ENCODE data around the gene TTLL5.

The TTLL5 gene

DNA sequence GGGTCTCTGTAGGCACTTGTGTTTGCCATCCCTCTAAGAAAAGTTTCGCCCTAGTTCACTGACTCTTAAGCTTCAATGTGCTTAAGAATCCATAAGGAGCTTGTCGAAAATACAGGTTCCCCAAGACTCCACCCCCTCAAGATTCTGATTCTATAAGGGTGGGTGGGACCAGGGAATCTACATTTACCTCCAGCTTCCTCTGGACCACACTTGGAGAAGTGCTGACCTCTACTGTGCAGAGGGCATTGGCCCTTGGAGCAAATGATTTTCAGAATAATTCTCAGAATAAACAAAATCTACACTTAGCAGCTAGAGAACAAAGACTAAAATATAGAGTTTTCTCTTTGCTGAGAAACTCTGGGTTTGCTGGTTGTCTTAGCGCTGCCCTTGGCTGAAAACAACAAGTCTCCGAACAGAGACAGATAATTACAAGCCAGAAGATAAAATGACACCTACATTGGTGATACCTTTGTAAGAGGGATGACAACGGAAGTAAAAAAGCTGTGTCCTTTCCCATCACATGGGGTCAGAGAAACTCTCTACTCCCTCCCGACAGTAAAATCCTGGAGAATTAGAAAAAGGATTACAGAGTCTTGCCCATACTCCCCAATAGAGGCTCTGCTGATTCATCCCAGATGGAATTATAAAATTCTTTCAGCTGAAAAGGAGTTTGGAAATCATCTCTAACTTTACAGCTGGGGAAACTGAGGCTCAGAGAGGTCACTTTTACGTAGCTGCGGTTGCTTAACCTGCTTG lies 316.0 kb downstream of the TTLL5 start:
- DNase-seq = no peak

DNA sequence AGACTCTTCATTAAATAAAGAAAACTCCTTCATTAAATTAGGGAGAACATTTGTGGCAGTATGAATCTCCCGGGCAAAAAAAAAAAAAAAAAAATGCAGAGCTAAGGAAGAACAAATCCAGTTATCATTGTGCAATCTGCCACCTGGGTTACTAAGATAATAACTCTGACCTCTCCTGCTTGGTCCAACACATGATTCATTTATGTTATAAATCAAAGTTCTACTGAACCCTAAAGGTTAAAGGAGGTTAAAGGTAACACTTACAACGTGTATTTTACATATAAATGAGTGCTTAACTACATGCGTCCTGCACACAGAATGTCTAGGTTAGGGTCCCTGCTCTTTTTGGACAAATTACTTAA lies 316.5 kb downstream of the TTLL5 start:
- no peak for DNase-seq

DNA sequence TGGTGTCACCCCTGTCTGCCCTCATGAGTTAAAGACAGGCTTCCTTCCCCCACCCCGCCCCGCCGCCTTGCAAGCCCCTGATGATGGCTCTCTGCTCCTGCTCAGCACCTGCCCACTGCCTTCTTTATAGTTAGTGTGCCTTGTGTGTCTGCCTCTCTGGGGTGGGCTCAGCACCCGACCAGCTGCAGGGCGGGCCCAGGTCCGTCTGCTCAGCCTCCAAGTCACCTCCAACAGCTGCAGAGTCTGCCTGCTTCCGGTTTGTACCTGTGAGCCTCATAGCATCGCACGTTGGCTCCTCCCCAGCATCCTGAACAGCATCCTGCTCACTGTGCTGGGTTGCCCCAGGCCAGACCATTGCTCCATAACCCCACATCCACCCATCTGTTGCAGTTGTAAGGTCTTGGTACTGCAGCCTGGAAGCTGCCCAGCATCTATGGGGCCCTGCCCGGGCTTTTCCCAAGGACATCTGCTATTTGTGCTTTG lies 317.2 kb downstream of the TTLL5 start:
- DNase-seq = peak; percentile 31

DNA sequence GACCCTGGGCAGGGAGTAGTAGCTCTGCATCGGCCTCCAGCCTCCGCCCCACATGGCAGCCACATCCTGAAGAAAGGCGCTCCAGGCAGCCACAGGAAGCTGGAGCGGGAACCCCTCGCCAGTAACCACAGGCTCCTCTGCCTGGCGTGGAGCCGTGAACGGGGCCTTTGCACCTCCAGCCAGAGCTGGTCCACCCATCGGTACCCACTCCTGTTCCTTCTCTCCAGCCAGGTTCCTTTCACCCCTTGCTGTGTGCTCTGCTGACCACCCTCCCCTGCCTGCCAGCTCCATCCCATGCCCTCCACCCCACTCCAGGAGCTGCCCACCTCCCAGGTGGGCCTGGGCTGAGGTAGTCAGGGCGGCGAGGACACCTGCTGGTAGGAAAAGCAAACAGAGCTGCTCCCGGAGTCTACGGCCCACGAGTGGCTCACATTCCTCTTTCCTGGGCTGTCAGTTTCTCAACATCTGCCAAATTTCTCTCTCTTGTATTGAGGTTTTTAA lies 318.1 kb downstream of the TTLL5 start:
- DNase-seq = peak; percentile 25

DNA sequence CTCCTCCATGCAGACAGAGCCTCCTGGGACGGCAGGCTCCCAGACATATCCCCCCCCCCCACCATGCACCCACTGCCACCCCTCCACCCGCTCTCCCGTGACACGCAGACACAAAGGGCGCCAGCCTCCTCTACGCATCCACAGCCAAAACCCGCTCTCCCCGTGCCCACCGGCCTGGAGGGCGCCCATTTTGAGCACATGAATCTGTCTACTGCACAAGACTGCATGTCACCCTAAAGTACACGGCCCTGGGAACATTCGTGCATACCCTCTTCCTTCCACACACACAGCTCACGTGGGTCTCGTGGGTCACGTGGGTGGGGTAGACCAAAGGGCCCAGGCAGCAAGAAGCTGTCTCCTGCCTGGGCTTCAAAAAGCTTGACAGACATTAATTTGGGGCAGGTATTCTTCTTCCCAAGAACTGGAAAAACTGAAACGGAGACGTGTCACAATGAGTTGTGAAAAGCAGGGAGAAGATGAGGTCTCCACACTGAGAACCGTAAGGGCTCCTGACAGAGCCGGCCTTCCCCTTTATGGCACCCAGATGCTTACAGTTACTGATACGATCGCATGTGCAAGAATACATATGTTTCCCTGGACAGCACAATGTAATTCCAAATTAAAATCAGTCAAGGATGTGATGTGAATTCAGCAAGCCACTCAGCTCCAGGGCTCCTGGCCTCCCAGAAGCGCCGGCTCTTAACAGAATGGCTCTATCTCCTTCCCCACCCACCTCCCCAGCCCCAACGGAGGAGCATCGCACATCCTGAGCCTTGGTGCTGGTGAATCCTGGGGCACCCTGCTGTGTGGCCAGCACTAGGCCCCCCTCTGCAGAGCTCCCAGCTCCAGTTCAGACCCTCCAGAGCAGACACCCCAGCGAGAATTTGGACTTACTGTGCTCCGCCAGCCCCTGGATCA lies 318.9 kb downstream of the TTLL5 start:
- DNase-seq = no peak

DNA sequence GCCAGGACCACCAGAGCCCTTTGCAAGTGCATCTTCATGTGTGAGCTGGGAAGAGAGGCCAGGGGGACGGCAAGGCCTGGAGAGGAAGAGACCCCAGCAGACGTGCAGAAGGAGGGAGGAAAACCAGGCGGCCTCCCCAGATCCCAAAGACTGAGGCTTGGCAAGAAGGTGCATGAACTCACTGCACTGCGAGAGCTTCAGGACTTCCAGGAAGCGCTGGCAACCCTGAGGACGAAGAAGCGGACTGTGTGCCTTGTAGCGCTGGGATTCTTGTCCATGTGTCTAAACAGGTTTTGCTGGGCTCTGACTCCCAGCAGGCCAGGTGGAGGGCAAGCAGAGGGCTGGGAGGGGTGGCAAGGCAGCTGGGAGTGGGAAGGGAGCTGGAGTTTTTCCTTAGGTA lies 319.8 kb downstream of the TTLL5 start:
- no peak for DNase-seq

DNA sequence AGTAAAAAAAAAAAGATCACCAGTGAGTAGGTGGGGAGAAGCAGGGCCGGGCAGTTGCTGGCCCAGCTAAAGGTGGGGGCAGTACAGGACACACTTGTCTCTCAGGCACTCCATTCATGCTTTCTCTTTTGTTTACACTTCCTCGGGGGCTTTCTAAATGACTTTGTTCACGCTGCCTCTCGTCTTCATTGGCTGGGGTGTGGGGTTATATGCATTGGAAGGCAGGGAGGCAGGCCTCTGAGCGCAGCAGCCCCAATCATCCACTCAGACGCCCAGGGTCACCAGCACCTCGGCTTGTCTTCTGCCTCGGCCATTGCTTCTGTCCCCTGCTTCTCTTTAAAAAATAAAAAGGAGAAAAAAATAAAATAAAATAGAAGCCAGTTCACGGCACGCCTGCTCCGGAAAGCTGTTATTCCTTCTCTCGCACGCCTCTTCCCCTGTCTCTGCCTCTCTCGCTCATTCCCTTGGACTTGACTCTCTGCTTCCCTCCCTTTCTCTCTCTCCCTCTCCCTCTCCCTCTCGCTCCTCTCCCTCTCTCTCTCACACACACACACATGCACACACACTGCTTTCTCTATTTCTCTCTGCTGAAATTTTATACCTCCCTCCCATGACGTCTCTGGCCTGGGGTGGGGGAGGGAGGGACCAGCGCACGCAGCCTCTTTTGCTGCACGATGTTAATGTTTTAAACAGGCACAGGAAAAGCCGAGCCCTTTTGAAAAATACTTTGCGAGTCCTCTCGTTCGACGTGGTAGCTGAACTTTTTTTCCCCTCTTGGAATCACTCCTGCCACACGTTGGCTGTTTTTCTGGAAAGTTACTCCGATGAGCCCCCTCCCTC lies 320.6 kb downstream of the TTLL5 start, which contains the start of gene TGFB3:
Gene TGFB3 (minus strand): TSS at position 570 of the 840 bp plus-strand sequence. CDS start 1,102 bp downstream, outside the sequence.
- peak; percentile 76 for DNase-seq

DNA sequence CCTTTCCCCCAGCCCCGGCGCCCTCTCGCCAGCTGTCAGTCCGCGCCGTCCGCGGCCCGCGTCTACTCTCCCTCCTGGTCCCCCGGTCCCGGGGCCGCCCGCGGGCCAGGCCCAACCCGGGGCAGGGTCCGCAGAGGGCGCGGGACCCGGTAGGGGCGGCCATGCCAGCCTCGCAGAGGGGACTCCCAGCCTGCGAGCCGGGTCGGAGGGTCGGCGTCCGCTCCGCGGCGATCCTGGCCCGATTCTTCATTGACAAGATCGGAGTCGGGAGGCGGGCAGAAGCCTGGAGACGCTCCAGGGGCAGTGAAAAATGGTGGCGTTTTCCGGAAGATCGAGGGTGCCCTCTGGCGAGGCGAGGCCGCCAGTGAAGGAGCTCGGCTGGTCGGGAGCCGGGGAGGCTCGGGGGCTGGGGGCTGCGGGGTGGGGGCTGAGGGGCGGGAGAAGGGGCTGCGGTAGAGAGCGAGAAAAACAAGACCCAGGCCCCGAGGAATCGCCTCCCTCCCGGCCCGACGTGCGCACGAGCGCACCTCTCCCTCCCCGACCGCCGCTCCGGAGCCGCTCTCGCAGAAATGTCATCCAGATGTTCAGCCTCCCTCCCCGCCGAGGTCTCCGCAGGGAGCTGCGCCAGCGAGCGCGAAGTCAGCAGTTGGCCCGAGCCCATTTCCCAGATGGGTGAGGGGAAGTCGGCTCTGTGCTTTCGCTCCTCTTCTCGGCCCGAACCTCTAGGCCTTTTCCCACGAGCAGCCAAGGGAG lies 321.4 kb downstream of the TTLL5 start:
- peak; percentile 82 for DNase-seq

DNA sequence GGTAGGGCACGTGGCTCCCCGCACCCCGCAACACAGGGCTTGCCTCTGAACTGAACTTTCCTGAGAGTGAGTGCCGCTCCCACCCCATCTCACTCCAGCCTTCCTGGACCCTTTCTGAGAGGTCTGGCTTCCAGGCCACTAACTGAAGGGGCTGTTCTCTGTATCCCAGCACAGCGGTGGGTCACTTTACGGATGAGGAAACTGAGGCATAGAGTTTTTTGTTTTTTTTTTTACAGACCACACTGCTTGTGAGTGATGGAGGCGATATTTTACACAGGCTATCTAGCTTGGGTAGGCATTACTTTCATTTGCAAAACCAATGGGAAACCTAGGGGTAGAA lies 321.9 kb downstream of the TTLL5 start:
- no peak for DNase-seq

DNA sequence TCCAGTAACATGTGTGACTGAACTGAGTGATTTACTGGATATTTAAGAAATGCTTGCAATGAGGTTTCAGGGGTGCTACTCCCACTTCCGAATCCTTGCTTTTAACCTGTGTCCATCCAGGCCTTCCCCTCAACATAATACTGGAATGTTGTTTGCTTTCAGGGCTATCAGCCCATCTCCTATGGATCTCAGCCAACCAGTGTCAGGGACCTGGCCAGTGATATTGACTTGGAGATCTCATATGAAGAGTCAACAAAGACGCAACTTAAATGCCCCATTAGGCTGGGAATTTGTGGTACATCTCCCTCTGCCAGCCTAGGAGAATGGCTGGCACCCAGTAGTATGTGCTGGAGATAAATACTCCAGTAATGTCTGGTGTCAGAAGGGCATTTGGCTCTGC lies 323.6 kb downstream of the TTLL5 start:
- no peak for DNase-seq

DNA sequence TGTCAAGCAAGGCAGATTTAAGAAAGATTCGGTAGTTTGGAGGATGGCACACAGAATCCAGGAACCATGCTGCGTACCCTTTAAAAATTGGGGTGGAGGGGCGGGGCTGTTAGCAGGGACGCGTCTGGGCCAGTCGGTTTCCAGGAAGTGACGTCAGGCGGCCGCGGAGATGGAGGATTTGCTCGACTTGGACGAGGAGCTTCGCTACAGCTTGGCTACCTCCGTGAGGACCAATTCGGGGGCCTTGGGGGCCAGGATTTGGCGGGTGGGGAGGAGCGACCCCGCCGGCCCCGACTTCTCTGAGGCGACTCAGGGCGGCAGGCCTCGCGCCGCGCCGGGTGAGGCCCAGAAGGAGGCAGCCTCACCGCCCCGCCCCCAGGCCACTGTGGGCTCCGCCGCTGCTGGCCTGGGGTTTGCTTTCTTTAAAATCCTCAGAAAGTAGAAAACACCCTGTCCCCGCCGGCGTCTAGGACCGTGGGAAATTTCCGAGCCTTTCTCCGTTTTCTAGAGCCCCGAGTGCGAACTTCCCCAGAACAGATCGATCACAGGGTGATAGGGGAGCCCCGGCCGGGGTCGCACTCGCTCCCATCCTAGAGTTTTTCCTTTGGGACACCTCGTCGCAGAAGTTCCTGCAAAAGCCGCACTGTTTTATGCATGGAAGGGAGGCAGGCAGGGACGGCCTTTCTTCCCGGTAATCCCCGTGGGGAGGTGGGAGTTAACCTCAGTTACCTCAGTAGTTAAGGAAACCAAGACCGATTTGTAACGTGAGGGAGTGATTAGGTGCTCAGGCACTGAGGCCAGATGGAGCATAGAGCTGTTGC lies 324.8 kb downstream of the TTLL5 start, which contains the start of gene IFT43:
Gene IFT43 (plus strand): TSS at position 146 of the 821 bp plus-strand sequence. CDS start 24 bp downstream, at position 170.
- DNase-seq = peak; percentile 91

DNA sequence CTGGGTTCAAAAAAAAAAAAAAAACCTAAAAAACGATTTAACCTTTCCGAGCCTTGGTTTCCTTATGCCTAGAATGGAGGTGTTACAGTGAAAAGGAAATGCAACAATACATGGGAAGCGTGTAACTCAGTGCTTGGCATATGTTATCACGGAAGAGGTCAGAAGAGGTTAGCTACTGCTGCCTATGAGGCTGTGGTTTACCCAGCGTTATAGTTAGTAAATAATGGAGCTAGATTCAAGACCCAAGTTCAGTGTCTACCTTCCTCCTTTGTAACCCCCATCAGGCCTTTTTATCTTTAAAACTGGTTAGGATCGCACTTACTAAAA lies 325.4 kb downstream of the TTLL5 start:
- no peak for DNase-seq

DNA sequence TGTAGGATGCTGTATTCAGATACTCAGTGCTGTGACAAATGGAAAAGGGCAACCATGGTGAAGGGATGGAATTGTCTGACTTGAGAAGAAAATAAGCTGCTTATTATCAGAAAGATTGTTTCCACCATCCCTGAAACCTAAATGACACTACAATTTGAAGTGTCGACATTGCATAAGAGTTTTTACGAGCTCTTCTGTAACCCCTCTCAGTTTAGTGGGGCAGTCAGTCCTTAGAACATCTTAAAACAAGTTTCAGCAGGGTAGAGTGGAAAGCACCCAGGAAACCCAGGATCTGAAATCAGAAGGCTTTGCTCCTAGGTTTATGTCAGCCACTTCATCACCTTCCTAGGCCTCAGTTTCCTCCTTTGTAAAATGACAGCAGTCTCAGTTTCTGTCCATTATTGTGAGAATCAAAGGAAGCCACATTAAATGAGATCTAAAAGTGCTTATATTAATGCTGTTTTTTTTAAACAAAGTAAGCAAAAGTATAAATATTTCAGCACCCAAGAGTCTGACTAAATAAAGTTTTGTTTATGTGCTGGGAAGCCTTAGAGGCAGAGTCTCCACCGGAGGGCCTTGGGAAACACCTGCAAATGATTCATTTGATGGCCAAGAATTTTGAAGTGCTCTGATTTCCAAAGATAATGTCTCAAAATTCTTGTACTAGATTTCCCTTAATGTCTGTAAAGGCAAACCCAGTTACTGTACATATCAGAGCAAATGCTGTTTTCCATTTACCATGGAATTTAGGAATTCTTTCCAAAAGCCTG lies 326.3 kb downstream of the TTLL5 start:
- DNase-seq = no peak

DNA sequence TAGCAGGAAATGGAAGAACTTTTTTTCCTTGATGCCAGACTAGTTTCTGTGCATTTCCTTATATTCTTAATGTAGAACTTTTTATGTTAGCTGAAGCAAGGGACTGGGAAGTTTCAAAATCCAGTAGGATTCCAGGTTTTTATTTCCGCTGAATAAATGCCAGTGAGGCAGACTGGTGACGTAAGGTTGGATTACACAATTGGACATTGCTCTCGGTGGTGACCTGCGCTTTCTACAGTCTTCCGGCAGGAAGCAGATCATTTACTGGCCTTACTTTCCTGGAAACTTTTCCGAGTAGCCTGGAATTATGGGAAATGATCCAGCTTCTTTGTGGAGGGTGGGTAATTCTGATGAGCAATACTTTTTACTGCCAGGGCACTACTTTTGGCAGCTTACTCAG lies 328.1 kb downstream of the TTLL5 start:
- DNase-seq = no peak

DNA sequence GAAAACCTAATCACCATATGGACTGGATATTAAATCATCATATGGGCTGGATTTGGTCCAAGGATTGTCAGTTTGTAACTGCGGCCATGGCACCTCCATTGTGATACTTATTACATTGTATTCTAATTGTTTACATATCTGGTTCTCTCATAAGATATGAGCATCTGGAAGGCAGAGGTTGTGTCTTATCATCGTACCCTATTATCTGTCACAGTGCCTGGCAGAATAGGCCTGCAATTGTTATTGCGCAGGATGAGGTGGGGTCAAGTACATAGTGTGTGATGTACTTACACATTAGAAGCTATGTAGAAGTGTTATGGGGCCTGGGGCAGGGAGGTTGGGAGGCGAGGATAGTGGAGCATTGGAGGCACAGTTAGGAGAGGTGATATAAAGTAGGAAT lies 329.3 kb downstream of the TTLL5 start:
- DNase-seq = no peak

DNA sequence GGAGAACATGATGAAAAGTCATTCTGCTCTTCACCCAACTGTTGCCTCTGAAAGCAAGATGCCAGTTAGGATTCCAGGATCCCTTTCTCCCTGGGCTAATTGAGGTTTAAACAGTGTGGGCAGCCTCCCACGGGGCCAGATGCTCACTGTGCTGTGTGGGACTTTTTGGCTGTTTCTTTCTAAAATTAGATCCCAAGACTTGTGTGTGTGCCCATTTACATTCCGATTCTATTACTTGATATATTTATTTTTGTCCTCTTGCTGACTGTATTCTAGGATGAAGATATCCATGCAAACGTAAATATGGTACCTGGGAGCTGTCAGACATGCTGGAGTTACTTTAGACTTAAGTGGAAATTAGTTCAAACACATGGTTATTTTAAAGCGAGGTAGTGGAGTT lies 330.7 kb downstream of the TTLL5 start:
- DNase-seq = no peak

DNA sequence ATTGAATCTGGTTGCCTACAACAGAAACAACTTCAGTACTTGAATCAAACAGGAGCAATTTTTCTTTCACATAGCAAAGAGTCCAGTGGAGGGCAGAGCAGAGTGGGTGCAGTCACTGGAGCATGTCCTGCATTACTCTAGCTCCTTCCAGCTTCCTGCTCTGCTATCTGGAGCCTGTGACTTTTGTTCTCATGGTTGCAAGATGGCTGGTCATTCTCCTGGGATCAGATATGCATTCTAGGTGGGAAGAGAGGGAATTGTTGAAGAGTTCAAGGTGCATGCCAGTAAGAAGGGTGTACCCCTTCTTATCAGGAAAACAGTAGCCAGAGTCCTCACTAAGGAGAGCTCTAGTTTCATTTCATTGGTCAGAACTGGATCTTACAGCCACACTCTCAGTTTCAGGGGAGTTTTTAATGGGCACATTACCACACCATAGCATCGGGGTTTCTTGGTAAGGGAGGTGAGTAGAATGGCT lies 332.6 kb downstream of the TTLL5 start:
- DNase-seq = no peak

DNA sequence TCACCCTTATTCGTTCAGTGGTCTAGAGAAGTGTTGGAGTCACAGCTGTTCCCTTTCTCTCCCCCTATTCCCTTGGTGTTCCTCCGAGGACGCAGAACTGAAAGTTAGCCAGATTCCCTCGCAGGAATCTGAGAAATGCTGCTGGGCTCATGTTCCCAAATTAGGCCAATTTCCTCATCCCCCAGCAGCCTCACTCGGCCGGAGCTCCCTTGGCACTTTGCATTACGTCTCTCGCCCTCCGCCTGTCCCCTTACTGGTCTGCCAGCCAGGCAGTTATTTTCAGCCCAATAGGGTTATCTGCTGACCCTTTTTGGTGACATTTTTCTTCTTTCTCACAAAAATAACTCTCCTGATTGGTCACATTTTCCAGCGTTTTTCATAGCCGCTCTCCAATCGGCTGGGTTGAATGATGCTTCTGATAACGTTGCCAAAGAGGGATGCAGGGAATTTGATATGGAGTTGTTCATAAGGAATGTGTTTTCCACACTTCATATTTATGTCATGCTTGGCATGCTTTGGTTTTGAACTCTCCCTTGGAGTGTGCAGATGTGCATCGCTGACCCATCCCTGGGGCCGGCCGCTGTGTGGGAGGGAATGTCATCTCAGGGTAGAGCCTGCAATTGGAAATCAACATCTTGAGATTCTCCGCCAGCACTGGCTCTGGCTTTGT lies 334.5 kb downstream of the TTLL5 start:
- no peak for DNase-seq

DNA sequence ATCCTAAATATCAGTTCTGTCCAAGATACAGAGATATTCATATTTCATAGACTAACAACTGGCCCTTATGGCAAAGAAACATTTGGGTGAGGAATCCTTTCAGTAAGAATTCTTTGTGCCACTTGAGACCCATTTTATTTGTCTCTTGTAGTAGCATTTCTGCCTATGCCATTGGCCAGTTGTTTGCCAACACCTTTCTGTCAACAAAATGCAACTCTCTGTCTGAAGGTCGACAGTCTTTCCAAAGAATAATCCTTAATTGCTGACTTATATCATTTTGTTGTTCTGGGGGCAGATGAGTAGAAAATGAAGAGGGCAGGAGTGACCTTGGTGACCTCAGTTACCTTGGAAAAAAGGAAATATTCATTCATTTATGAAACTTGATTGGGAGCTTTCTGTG lies 335.4 kb downstream of the TTLL5 start:
- no peak for DNase-seq

Measured in CD4-positive, alpha-beta T cell treated with Interleukin-10 for 1 hour (primary cell).